Heart left ventricle (tissue), 16 donors: Measurements from ENCODE around the gene FAM110C. TPM values are rescaled to one million over a fixed set of nuclear protein-coding genes. Genes with fewer than 3 reads are reported as not detected.

ENCODE experiments used
- ATAC-seq, 4 donors: fragments of 200-7000 bp; cut with Tn5 transposase; one replicate each; pipeline ENCODE4 v1.9.1; 2020 to 2022; ENCODE audit warnings: moderate library complexity in 4 of 4, mild to moderate bottlenecking in 3 of 4, moderate number of reproducible peaks in 1 of 4
- DNase-seq, 5 donors: peaks; one replicate each; pipeline ENCODE4 v3.0.0-alpha.2; 2020
- H3K27ac ChIP-seq, 12 donors: fragments of 200-600 bp; sonication (generic) in 4 of 12; one replicate each; pipeline versions ENCODE4 v1.5.0 to v1.8.0; 2016 to 2022; ENCODE audit warnings: mild to moderate bottlenecking in 2 of 12
- H3K27me3 ChIP-seq, 9 donors: fragments of 200-600 bp; sonication (generic) in 2 of 9; one replicate each; pipeline versions ENCODE4 v1.5.1 to v1.8.0; 2016 to 2022; ENCODE audit warnings: mild to moderate bottlenecking in 3 of 9
- H3K36me3 ChIP-seq, 9 donors: fragments of 200-600 bp; sonication (generic) in 2 of 9; one replicate each; pipeline versions ENCODE4 v1.5.0 to v1.8.0; 2018 to 2022; ENCODE audit warnings: mild to moderate bottlenecking in 2 of 9
- H3K4me1 ChIP-seq, 12 donors: fragments of 200-600 bp; sonication (generic) in 4 of 12; one replicate each; pipeline versions ENCODE4 v1.5.0 to v1.8.0; 2016 to 2022; ENCODE audit warnings: mild to moderate bottlenecking in 3 of 12
- H3K4me3 ChIP-seq, 12 donors: fragments of 200-600 bp; sonication (generic) in 4 of 12; one replicate each; pipeline versions ENCODE4 v1.5.0 to v1.8.0; 2017 to 2022; ENCODE audit warnings: mild to moderate bottlenecking in 9 of 12, moderate library complexity in 4 of 12
- H3K9me3 ChIP-seq, 12 donors: fragments of 200-600 bp; sonication (generic) in 4 of 12; one replicate each; pipeline versions ENCODE4 v1.5.0 to v1.8.0; 2016 to 2022; ENCODE audit warnings: mild to moderate bottlenecking in 1 of 12
- CTCF ChIP-seq, 12 donors: fragments of 200-600 bp; sonication (generic) in 4 of 12; IDR thresholded peaks; one replicate each; pipeline versions ENCODE4 v1.5.0 to v1.8.0; 2018 to 2022; ENCODE audit warnings: antibody characterized with exemption in 12 of 12, mild to moderate bottlenecking in 5 of 12
- POLR2A ChIP-seq, 2 donors: fragments of 450-650 bp; IDR thresholded peaks; one replicate each; pipeline ENCODE4 v1.6.1; 2017; ENCODE audit warnings: antibody characterized with exemption in 2 of 2, mild to moderate bottlenecking in 2 of 2, moderate library complexity in 2 of 2
- WGBS, 4 donors: extraction: QIAGEN DNeasy Blood & Tissue Kit in 2 of 4; methylation state at CpG; one replicate each; pipeline versions ENCODE4 v1.1.5 to v1.1.7; 2013 to 2018; 5-methylcytosine and 5-hydroxymethylcytosine counted together
- intact Hi-C, 10 donors: fragments of 100-400 bp; cut with DNase I; formaldehyde crosslinking; loops; one replicate each; pipeline versions ENCODE4 v1.11.1 to v1.14.2; 2022
- long read RNA-seq, 3 donors: library from polyadenylated mRNA; unstranded; transcript quantifications; one replicate each; pipeline ENCODE4 v2.0.0, GENCODE V29; 2020 to 2021
- polyA plus RNA-seq, 2 donors: library from polyadenylated mRNA; stranded (reverse); fragments of 200-250 nt; gene quantifications; one replicate each; pipeline ENCODE4 v1.2.3, GENCODE V29; 2013
- total RNA-seq, 9 donors: library from RNA; depleted of rRNA in 2 of 9; stranded (reverse); fragments of >200 nt in 2 of 9; fragmentation: NEBNext Ultra II Directional in 3 of 9; extraction: Animal tissue kit (Norgen Biotek cat#: 25700) in 3 of 9; gene quantifications; one replicate each; pipeline versions ENCODE4 v1.1.0 to v1.2.4, GENCODE V29; 2016 to 2023
- donor health status: ischemic (EF 13 %, LVEDD 7.1; RV severe dilation, severe dysfunction).
- donor health status: healthy with polysubstance abuse.
- donor health status: DM: no; HTN: yes; CAD: no.
- donor health status: DM: no; HTN: no; CAD: no.
- donor health status: ischemic (EF 25% LVEDD 6.9; RV normal size, moderate dysfunction).
- donor health status: ischemic (EF 25% LVEDD 5.7; RV mildly dilated, moderate dysfunction).
- donor health status: healthy.
- donor health status: DM: yes; HTN: yes; CAD: no.
- donor health status: ischemic (EF 35%, LVEDD 5.7; RV mildly dilated, moderate dysfunction).
- donor health status: nonischemic (EF 11% LVEDD 7.7; RV severe dilation, severe dysfunction).
- donor health status: DM: yes; HTN: yes; CAD: no.
- donor health status: PGD.
- donor health status: ischemic (EF 29% LVEDD 5.4; RV normal size, mild dysfunction).
- donor health status: nonischemic (EF 23%, LVEDD 6.1; RV moderate dilation, normal function).

The FAM110C gene
- total RNA-seq (10 to 100 TPM in 1 of 9 donors, 1 to 10 TPM in 8; 1.6 to 10.1 (median 3.9) TPM), polyA plus RNA-seq (1 to 10 TPM; 1.4 to 1.6 TPM)
- long read RNA-seq, donor 1, partial matches to known transcripts, result 0 of 2 reads
- long read RNA-seq, donor 1, other reads (novel, unspliced or antisense), result 0 of 2 reads
- long read RNA-seq, donor 2, result 0 reads
- long read RNA-seq, donor 3, partial matches to known transcripts, result 0 of 4 reads
- long read RNA-seq, donor 3, other reads (novel, unspliced or antisense), result 1 of 4 reads

GRCh38 chr2:46471-47345, at the start of gene FAM110C:
FAM110C (minus strand) TSS chr2:46505; CDS start chr2:46385, 120 bp downstream.
- DNase-seq (peak; percentile 49 to 81 (median 74)), ATAC-seq (peak; percentile 82 to 93 (median 90))
- H3K27me3 ChIP-seq, result peaks cover 7 to 49% (median 30%) of the 10 kb centered on the region in 9 donors
- intact Hi-C loops, result no loop called here
- TF ChIP-seq POLR2A (IDR thresholded peaks at IDR 0.05), result peak in 1 of 2 donors; percentile 18
- no peak for TF ChIP-seq CTCF (IDR thresholded peaks at IDR 0.05)
- H3K36me3 ChIP-seq, result no peaks in the 10 kb centered on the region
- 1 to 3% (median 2%) methylated on average over 25 to 75 of the region's 75 CpGs for WGBS, 4 donors
- no peaks in the 10 kb centered on the region for H3K9me3 ChIP-seq
- peak within 1 kb of the TSS; percentile 37 to 72 (median 59) for H3K4me3 ChIP-seq
- peak within 1 kb of the TSS; percentile 40 to 90 (median 76) for H3K27ac ChIP-seq
- peaks cover 0 to 24% (median 4%) of the 10 kb centered on the region in 12 donors for H3K4me1 ChIP-seq

- ATAC-seq (no peak), DNase-seq (no peak)
- TF ChIP-seq POLR2A (IDR thresholded peaks at IDR 0.05) (no peak), CTCF (IDR thresholded peaks at IDR 0.05) (no peak)
- intact Hi-C loops, result no loop called here
- no peaks in the 10 kb centered on the region for H3K36me3 ChIP-seq
- no peak overlapping the region for H3K4me3 ChIP-seq
- H3K27ac ChIP-seq, result no peak overlapping the region
- peaks cover 0 to 19% (median 0%) of the 10 kb centered on the region in 9 donors for H3K27me3 ChIP-seq
- 87 to 100% (median 89%) methylated on average over 1 to 3 of the region's 3 CpGs for WGBS, 4 donors
- no peaks in the 10 kb centered on the region for H3K4me1 ChIP-seq
- H3K9me3 ChIP-seq, result peaks cover 0 to 4% (median 0%) of the 10 kb centered on the region in 12 donors
Measured at GRCh38 chr2:92326-92725, 46.0 kb upstream of the FAM110C start.

- DNase-seq, result no peak
- Histone ChIP-seq H3K36me3 (no peaks in the 10 kb centered on the region), H3K4me3 (no peak overlapping the region), H3K4me1 (no peaks in the 10 kb centered on the region), H3K27ac (no peak overlapping the region), H3K27me3 (peaks cover 0 to 19% (median 0%) of the 10 kb centered on the region in 9 donors), H3K9me3 (peaks cover 0 to under 1% (median 0%) of the 10 kb centered on the region in 12 donors)
- WGBS, 4 donors, result 90 to 92% (median 91%) methylated on average over 19 to 25 of the region's 25 CpGs
- no peak for ATAC-seq
- TF ChIP-seq POLR2A (IDR thresholded peaks at IDR 0.05) (no peak), CTCF (IDR thresholded peaks at IDR 0.05) (no peak)
- intact Hi-C loops, result no loop called here
Measured at GRCh38 chr2:90645-91312, 44.5 kb upstream of the FAM110C start.
